Pulmonary artery endothelial cell (primary cell): Measurements from ENCODE around the gene ASB8. TPM values are rescaled to one million over a fixed set of nuclear protein-coding genes. Genes with fewer than 3 reads are reported as not detected.

Experiments used
- DNase-seq: peaks from one replicate; pipeline ENCODE4 v3.0.0-alpha.2; 2011; ENCODE audit warnings: low read depth, low spot score
- total RNA-seq: library from RNA; depleted of rRNA; stranded (reverse); fragments of >200 nt; gene quantifications from 2 replicates; pipeline ENCODE4 v1.2.3, GENCODE V29; 2014

ASB8 gene
- total RNA-seq, 1 donor from 2014 or later: 13.1 TPM

GRCh38 chr12:48106681-48107613 is 50.4 kb downstream of the ASB8 start:
- no peak for DNase-seq

- DNase-seq: peak; percentile 45
Observed at GRCh38 chr12:48105867-48106680, 51.2 kb downstream of the ASB8 start, which contains the start of gene SENP1. SENP1 (minus strand) TSS chr12:48106079; CDS start chr12:48101472, 4,607 bp downstream.

DNA sequence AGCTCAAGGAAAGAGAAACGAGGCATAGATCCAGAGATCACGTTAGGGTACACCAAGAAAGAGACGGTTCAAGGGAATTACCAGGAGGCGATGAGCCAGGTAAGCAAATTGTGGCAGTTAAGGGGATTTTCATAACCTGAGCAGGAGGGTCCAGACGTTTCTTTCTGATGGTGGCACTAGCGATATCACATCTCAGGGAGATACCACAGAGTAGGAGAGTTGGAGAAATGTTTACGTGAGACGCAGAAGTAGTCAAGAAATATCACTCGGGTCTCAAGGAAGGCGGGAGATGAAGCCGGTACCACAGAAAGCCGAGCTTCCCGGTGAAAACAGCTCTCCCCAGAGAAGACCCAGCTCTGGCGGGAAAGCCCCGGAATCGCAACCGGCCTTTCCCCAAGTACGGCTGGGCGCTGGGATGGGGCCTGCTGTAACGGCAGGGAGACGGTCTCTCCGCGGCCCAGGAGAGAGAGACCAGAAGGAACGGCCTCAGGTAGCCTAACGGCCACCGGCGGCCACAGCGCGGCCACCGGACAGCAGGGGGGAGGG is 51.9 kb downstream of the ASB8 start:
- no peak for DNase-seq

GRCh38 chr12:48104531-48104930 is 52.8 kb downstream of the ASB8 start:
- DNase-seq: no peak

Other genes with a start within 250 kb of the ASB8 start
- 85.5 and 177 TPM in 2 replicates for gene TMEM106C, start 193.9 kb downstream of the ASB8 start, total RNA-seq
- gene COL2A1, start 153.0 kb downstream of the ASB8 start, total RNA-seq: not detected in 2 replicates
- gene SENP1, start 51.4 kb downstream of the ASB8 start, total RNA-seq: 12.6 and 14.0 TPM in 2 replicates
- 95.1 and 143 TPM in 2 replicates for gene PFKM, start 38.2 kb downstream of the ASB8 start, total RNA-seq
- 0.07 and 0.14 TPM in 2 replicates for gene CCDC184, start 26.1 kb upstream of the ASB8 start, total RNA-seq
- gene OR10AD1, start 45.8 kb upstream of the ASB8 start, total RNA-seq: not detected in 2 replicates
- gene ZNF641, start 193.4 kb upstream of the ASB8 start, total RNA-seq: 3.5 and 11.6 TPM in 2 replicates